GM21526 (cell line): ENCODE results near the gene MTUS2.
"Not testable (repeated sequence)": the region's sequence is repeated elsewhere in the genome, so short reads cannot be mapped to it uniquely, and the experiment has no call there.

ENCODE experiments used
- ATAC-seq: cut with Tn5 transposase; IDR thresholded peaks from one replicate; pipeline ENCODE4 v1.9.1; 2021; ENCODE audit warnings: moderate library complexity; ENCODE audit not compliant: unreplicated experiment, low FRiP score

The MTUS2 gene

DNA sequence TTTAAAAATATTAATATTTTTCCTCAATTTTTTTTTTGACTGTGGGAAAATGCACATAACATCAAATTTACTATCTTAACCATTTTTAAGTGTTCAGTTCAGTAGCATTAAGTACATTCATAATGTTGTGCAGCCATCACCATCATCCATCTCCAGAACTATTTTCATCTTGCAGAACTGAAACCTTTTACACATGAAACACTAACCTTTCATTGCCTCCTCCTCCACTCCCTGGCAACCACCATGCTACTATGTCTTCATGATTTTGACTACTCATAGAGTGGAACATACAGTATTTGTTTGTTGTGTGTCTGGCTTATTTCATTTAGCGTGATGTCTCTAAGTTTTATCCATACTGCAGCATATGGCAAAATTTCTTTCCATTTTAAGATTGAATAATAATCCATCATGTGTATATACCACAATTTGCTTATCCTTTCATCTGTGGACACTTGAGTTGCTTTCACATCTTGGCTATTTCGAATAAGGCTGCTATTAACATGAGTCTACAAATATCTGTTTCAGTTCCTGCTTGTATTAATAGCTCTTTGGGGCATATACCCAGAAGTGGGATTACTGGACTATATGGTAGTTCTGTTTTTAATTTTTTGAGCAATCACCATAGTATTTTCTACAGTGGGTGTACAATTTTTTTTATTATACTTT is 376.4 kb downstream of the MTUS2 start:
- peak; percentile 92 for ATAC-seq

DNA sequence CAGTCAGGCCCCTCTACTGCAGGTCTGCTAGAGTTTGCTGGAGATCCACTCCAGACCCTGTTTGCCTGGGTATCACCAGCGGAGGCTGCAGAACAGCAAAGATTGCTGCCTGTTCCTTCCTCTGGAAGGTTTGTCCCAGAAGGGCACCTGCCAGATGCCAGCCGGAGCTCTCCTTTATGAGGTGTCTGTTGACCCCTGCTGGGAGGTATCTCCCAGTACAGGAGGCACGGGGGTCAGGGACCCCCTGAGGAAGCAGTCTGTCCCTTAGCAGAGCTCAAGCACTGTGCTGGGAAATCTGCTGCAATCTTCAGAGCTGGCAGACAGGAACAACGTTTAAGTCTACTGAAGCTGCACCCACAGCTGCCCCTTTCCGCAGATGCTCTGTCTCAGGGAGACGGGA is 382.6 kb downstream of the MTUS2 start:
- not testable (repeated sequence) for ATAC-seq

DNA sequence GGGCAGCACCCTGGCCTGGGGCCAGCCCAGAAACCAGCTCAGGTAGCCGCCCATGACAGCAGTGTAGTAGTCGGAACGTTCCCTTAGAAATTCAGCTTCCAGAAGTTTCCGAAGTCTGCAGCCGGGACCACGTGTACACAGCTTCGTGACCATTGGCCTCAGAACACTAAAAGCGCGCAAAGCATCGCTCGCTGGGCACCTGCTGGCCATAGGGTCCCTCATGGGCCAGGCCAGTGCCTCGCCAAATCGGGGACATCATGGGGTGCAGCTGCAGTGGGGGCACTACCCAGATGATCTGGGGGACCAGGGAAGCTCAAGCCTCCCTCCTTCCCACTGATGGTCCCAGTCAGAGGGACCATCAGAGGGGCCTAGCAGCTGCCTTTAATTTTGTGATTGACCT is 384.5 kb downstream of the MTUS2 start:
- no peak for ATAC-seq

DNA sequence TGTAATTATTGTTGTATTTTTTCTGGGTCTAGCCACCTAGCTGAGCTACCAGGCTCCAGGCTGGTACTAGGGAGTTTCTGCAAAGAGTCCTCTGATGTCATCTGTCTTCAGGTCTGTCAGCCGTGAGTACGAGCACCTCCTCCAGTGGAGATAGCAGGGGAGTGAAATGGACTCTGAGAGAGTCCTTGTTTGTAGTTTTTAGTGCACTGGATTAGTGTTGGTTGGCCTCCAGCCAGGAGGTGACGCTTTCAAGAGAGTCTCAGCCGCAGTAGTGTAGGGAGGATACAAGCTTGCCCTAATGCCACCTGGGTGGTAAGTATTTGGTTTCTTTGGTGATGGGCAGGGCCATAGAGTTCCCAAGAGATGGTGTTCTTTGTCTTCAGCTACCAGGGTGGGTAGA is 390.5 kb downstream of the MTUS2 start:
- ATAC-seq: no peak

DNA sequence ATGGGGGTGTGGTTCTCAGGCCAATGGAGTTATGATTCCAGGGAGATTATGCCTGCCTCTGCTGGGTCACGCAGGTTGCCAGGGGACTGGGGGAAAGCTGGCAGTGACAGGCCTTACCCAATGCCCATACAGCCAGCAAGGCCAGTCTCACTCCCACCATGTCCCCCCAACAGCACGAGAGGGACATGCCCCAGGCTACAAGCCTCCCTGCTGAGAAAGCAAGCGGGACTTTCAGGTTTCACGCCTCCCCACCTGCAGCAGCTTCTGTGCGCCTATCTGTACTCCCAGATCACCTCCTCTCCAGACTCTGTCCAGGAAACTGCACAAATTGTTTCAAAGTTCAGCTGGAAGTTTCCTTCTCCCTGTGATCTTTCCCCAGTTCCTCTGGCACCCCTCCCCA is 391.0 kb downstream of the MTUS2 start:
- not testable (repeated sequence) for ATAC-seq

DNA sequence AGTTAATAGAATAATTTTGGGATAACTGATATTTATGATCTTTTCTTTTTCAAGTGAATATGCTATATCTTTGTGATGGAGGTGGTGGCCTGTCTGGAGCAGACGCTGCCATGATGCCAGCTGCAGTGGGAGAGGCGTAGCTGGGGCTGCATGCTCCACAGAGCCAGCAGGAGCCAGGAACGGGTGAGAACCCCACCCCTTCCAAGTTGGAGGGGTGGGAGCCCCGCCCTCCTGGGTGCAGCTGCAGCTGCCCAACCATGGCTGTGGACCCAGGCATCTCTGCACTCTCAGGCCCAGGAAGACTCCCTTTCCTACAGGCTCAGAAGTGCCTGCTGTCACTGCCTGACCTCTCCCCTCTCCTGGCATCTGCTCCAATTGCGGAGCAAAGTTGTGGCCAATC is 402.3 kb downstream of the MTUS2 start:
- ATAC-seq: no peak

DNA sequence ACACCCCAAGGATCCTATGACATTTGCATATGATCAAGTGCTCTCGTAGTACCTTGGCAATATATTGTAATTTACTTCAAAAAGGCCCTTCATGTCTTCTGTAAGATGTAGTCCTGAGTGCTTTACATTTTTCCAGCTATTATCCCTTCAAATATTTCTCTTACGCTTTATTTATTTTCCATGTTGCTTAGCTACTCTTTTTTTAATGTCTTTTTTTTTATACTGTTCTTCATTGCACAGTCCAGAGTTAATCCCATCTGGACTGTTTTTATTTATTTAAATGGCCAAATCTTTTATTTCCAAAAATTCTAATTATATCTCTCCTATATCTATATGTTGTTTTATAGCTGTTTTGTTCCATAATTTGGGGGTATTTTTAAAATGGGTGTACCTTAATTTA is 404.1 kb downstream of the MTUS2 start:
- no peak for ATAC-seq

DNA sequence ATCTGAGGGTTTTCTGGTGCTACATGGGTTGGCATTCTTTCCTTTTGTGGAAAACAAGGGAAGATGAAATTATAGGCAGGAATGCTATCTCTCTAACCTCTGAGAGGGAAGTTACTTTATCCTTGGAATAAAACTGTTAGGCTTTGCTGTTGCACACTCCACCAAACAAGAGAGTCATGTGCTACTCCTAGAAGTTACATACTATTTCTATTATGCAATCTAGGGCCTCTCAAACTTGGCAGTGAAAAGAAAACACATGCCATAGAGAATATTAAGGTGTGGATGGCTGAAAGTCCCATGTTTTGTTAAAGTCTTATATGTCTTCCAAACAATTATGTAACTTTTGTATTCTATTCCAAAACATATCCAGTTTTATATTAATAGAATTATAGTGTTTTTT is 407.4 kb downstream of the MTUS2 start:
- ATAC-seq: no peak

DNA sequence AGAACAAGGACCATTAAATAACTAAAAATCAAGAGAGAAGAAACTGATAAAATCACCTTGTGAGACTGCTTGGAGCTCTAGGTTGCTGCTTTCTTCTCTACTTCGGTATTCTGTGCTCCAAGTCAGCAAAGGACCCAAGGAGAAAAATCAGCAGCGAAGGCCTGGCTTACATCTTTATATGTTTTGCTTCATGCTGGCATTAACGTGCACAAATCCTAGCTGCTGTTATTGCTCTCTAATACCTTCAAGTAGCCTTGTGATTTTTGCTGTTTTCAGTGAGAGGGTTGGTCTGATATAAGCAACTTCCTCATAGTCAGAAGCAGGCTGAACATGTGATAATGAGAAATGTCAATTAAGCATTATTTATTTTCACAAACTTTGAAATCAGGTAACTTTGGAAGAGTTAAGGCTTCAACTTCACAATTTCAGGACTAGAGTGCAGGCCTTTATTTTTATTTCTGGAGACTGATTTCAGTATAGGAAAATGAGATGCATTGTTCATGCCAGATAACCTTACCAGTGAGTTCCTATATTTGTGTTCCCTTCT is 410.2 kb downstream of the MTUS2 start:
- no peak for ATAC-seq

DNA sequence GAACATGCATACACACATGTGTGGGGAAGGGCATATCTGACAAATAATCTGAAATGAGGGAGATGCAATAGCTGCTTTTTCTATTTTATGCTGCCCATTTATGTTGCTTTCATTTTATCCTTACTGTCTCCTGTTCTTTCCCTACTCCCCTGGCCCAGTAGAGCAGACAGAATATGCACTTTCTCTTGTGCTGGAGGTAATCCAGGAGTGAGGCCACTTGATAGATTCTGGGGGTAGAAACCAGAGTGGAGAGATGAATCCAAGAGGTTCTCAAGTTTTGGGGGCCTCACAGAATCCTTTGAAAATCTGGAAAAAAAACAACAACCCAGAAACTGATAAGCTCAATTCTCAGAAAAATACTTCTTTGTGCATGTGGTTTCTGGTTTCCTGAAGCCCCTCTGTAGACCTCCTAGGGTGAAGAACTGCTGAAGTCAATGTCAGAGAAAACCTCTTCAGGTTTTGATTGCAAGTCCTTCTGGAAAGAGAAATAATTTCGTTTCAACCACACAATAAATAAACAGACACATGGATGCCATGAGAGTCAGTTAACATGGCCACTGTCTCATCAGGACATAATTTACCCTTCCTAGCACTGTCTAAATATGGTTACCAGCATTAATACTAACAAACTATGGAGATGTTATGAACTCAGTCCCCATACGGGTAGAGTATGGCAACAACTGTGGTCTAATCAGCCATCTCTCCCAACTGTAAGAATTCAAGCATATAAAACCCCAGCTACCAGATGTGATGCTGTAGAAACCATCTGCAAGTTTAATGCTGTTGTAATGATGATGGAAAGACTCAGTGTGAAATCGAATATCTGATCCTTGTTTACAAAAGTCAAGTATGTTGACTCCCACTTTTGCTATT is 419.8 kb downstream of the MTUS2 start:
- ATAC-seq: no peak

DNA sequence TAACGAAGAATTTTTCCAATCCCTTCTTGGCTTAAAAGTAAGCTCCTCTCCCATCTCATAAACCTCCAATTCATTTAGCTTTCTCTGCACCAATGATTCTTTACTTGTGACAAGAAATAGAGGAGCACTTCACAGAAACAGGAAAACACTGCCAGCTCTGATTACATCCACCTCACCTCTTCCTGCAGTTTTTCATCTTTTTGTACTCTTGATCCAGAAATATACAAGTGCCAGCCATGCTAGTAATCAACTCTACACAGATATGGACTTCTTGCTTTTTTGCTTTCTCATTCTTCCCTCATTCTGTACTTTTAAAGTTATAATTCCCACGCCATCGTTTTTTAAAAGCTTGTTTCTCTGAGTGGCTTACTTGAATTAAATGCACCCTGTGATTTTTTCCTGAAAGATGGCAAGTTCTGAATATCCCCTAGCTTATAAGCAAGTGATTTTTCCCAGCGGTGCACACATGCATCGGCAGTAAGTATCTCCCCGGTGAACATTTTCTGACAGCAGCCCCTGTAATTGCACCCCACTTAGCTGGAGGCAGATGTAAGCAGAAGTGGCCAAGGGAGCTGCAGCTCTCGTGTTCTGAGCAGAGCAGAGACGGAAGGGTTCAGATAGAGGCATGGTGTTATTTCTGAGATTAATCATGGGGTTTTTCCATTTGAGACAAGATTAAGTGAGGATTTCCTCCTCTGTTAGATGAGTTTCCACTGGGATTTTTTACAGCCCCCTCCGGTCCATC is 434.7 kb downstream of the MTUS2 start:
- ATAC-seq: no peak

DNA sequence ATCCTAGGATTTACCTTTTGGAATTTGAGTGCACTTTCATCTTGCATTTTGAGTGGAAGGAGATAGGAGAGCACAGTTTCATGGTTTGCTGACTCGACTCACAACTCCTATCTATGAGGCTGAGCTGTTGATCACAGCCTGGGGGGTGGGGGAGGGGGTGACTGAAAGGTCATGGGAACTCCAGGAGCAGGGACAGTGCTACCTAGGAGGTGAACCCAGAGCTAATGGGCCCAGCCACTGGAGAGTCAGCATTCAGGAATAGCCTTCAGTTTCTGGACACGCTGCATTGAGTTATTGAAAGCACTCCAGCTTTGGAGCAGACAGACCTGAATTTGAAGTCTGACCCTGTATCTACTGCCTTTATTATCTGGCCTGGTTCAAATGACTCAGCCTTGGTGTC is 435.4 kb downstream of the MTUS2 start:
- no peak for ATAC-seq

DNA sequence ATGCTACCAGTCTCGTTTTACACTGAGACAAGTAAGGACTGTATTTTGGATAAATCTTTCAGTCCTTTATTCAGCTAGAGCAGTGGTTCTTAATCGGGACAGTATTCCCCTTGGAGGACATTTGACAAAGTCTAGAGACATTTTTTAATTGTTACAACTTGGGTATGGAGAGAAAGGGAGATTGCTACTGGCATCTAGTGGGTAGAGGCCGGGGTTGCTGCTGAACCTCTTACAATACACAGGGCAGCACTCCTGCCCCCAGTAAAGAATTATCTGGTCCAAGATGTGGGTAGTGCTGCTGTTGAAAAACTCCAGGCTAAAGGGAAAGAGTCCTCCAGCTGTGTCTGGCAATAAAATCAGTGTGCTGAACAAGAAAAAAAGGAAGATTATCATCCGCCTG is 440.5 kb downstream of the MTUS2 start:
- ATAC-seq: no peak

DNA sequence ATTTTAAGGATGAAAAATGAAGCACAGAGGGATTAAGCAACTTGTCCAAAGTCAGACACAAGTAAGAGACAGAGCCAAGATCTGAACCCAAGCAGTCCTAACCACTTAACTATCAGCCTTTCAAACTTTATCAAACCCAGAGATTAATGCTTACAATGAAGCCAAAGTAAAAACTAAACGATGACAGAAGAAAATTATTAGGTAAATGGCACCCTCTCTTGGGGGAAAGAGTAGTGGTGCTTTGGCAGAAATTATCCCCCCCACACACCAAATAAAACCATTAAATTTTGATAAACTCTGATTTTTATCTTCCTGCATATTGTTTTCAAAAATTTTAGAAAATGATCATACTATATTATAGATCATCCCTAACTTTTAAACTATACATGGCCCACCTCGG is 446.1 kb downstream of the MTUS2 start:
- no peak for ATAC-seq

DNA sequence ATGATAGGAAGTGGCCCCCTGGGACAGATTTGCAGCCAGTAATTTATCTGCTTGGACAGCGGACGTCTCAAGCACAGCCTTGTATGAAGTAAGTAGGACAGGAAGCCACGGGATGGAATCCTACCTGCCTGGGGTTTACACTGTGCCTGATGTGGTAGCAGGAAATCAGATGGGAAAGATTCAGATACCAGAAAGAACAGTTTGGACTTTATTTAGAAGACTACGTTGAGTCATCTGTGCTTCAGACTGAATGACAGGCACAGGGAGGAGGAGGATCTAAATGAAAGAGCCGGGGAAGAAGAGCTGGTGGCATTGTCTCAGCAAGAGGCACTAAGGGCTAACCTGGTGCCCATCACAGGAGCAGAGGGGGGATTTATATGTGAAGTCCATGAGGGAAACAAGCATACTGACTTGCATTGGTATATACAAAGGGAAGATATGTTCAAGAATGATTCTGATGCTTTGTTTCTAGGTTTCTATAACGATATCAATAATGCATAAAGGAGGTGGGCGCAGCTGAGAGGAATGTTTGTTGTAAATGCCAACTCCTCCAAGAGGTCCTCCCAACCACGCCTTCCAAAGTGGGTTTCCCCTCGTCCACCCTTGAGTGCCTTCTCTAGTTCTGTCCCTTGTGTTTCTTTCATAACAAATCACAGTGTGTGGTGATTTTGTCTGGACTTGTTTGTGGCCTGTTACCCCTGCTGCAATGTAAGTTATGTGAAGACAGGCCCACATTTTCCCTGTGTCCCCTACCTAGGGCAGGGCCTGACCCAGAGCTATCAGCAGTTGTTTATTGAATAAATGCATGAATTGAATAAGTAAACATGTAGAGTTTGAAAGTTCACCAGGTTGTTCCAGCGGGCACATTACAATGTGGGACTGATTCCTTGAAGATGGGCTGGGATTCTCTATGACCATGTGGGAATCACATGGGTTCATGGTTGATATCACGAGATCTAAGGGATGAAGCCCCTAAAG is 446.9 kb downstream of the MTUS2 start:
- no peak for ATAC-seq

DNA sequence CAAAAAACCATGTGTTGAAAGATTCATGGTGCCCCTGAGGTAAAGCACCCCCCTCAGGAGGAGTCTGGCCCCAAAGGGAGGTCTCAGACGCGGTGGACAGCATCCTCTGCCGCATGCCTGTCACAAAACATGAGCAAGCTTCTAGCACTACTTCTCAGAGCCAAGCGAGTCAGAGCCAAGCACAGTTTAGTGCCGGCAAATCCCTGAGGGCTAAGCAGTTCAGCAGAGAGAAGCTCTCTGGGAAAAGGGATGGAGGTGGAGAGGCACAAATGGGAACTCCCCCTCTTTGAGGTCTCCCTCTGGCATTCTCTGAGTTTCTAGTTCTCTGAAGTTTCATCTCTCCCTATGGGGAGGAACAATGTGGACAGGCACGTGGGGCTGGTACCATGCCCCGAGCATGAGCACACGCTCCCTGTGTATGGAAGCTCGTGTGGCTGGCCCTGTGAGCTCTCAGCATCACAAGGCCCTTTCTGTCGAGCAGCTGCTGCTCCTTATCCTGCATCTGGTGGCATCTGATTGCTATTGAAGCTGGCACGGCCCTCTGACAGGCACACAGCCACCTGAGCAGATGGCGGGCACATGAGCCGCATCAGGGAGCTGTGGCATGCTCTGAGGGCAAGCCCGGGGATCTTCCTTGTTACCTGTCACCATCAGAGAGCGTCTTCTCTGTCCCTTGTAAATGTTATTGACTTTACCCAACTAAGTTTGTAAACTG is 450.3 kb downstream of the MTUS2 start:
- no peak for ATAC-seq

DNA sequence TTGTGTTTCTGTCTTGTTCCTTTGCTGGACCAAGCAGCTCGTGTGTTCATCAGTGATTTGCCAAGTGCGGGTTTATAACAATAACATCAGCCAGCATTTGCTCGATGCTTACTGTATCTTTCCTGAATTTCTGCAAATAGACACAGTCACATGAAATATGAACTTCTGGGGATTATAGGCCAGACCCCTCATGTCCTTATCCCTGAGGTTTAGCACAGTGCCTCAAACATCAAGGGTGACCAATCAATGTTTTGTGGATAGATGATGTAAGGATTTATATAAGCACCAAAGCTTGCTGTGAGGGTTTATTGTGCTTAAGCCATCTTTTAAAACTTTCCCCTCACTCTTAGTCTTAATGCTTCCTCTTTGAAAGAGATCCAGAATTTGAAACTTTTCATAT is 451.5 kb downstream of the MTUS2 start:
- no peak for ATAC-seq

DNA sequence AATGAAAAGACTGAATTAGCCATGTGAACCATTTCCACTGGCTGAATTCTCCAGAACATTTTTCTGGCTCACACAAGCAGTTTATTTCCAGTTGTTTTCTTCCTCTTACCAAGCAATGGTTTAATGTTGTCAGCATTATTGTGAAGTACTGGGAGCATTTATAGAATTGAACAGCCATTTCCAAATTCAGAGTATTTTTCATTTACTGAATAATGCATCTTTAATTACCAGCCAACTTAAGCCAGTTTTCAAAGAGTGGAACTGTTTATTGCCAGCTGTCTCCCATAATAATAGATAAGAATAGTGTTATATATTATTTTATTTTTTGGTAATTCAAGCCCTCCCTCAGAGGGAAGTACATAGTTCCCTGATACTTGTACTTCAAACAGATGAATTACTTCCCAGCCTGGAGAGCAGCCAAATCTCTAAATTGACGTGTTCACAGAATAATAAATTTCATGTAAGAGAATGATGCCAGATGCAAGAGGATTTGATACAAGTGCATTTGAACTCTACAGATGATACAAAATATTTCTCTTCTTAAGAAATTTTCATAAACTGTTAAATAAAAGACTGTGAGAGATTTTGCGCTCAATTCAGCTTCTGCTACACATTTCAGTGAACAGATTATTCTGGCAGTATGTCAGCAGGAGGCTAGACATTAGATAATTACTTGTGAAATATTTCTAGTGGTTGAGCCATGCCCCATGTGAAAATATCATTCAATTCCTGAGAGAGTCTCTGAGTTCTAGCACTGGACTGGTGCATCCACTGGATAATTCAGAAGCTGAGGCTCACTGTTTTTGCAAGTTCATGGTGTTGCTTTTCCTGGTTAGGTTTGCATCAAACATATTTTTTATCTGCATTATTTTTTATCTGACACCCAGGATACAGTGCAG is 459.5 kb downstream of the MTUS2 start:
- ATAC-seq: no peak
